NCI-H2196 treated with DMSO at 0.1 percent for 48 hours (cell line): ENCODE measurements around the gene GPR87.

Experiments used
- DNase-seq: peaks from one replicate; lab custom pipeline; 2025; ENCODE audit not compliant: unreplicated experiment; lab: John Stamatoyannopoulos, UW

Gene GPR87

DNA sequence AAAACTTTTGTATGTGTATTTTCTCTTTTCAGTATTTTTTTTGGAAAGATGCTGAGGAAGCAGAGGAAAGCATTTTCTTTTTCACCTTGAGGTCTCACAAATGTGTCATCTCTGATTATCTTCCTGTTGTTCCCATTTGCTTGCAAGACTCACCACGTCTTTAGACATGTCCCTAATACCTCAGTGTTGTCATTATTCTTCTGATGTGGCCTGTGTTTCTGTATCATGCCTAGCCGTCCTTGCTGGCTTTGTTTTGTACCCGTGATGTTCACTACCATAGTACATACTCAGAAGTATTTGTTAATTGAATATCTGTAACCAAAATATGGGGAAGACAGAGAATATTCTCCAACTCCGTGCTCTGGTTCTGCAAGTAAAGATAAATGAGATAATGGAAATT, 33.2 kb downstream of the GPR87 start:
- no peak for DNase-seq

DNA sequence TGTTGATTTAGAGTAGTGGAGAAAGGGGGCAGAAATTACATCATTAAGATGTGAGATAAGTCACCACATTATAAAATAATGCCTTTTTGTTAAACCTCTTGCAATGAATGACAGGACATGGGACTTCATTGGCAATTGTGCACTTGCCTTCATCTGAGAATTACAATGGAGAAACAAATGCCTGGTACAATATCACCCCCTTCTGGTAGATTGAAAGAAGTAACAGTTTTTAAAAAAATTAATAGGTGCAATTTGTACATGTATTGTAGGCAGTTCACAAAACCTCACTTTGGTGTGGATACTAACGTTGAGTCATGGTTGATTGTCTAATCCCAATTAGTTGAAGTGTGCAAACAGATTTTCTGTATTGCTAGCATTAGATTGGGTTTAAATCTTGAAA, 33.7 kb downstream of the GPR87 start:
- DNase-seq: peak; percentile 55

DNA sequence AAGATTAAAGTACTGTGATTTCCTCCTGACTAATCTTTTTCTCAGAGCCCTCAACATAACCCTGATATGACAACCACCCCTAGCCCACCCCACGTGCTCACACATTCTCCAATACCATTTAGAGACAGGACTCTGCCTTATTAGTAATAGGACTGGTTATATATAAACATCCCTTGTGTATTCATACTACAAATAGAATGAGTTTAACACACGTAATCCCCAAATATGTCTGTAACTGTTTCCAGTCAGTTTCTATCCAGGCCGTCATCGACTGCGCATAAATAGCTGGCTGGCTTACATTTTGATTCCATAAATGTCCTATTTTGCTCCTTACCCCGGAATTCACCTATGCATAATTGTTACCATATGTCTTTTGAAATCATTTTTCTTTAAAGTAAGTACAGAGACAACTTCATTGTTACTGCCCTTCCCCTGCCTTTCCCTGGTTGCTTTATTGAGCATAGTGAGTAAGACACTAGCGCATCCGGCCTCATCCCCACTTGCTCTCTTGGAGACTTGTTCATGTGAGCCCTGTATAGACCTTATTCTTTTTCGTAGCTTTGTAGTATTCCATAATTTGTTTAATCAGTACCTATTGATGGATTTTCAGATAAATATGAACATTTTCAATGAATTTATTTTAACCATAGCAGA, 34.8 kb downstream of the GPR87 start:
- no peak for DNase-seq

DNA sequence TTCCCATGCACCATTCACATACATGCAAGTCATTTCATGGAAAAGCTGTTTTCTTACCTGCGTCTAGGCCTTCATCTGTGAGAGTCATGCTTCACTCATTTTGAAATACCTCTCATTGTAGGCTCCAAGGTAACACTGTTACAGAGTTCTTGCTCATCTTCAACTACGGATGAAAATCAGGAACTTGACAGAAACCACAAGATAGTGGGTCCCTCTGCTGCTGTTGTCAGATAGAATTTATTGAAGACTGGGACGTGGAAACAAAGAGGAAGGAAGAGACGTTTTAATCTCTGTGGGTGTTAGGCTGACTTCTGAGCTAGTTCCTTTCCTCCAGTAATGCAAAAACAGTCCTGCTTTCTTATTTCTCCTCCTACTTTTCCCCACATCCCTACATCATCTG, 38.4 kb downstream of the GPR87 start, which contains the start of gene P2RY14:
Gene P2RY14, minus strand, starts transcription at position 313 of the 400 bp plus-strand sequence. CDS start 64,226 bp downstream, outside the sequence.
- DNase-seq: no peak

DNA sequence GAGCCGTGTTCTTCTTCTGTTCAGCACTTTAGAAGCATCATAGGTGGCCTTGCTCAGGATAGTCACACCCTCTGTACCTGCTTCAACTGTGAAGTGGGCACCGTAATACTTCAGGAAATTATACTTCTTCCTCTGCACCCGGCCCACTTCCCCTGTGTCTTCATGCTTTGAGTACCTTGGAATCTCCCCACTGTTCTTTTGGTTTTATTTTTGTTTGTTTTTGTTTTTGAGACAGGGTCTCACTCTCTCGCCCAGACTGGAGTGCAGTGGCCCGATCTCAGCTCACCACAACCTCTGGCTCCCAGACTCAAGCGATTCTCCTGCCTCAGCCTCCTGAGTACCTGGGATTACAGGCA, 40.0 kb downstream of the GPR87 start:
- no peak for DNase-seq

DNA sequence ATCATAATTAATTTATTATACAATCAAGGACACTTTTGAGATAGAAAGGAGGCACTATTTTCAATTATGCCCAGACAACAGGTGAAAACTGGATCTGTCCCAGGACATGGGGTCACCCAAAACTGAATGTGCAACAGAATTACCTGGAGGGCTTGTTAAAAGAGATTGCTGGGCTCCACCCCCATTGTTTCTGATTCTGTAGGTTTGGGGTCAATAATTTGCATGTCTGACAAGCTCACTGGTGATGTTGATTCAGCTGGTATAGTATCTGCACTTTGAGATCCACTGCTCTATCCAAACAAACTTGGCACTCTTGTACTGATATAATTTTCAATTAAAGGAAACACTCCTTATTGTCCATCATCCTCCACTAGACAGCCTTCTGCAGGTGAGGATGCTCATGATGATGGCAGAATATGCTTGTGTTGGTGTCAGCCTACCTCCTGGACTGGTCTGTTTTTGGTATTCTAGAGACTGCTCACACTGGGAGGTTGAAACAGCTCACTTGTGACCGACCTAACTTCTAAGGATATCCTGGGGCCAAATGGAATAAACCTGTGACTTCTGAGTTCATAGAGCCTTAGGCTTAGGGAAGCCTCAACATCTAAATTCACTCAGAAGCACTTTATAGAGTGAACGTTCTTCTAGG, 40.5 kb downstream of the GPR87 start:
- DNase-seq: no peak

DNA sequence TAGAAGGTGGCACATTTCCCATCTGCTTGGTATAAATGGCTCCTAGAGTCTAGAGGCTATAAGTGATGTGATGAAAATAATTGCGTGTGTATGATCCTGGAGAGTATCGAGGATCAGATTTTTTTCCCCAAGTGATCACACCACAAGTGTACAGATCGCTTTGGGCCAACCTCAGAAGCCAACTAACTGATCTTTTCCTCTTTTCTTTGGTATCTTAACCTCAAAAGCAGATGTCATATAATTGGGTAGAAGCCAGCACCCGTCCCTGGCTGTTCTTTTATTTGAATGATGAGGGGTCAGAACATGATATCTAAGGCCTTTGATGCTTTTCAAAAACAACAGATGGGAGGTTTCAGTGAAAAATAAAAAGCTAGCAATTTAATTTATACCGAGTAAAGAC, 41.5 kb downstream of the GPR87 start:
- DNase-seq: no peak

DNA sequence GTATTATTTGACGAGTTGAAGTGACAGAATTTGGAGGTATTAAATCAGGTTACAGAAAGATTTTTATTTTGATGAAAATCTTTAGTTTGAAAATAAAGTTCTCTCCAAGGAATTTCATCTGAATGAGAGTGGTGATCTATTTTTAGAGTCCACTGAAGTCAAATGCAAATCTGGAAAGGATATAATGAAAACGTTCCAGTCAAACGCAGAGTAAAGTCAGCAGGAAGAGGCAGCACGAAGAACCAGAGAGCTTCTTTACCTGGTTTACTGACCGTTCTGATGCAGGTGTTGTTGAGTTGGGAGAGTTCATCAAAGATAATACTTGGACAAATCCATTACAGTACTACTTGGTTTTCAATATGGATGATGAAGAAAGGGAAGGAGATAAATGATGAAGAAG, 47.0 kb downstream of the GPR87 start:
- DNase-seq: no peak

DNA sequence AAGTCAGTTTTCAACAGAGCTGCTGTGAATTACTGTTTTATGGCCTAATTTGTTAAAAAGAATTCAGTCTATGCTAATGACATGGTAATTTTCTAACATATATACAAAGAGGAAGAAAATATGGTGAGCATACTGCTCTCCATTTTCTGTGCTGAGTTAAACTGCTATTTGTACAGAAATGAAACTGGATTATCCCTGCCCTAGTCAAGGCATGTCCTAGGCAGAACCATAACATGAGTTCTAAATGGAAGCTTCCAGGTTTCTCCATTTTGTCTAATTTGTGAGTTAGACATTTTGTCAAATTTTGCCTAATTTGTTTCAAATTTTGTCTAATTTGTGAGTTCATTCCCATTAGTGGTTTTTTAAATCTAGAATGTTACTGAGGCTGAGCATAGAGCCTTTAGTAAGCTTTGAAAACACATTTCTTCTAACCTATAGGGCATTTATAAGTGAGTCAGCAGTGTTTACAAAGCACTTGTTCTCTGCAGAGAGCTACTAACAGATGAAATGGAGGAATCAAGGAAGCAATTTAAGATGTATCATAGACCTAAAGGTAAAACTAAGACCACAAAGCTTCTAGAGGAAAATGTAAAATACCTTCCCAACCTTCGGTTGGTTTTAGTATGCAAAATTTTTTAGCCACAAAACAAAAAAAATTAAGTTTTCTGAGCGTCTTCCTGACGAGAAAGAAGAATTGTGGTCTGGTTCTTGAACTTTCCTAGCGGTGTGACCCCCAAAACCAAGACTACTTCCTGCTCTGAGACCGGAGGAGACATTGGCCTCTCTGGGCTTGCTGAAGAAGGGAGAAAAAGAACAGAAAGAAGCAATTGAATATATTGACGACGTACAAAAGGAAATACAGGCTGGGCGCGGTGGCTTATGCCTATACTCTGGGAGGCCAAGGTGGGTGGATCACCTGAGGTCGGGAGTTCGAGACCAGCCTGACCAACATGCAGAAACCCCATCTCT, 48.1 kb downstream of the GPR87 start:
- DNase-seq: no peak

DNA sequence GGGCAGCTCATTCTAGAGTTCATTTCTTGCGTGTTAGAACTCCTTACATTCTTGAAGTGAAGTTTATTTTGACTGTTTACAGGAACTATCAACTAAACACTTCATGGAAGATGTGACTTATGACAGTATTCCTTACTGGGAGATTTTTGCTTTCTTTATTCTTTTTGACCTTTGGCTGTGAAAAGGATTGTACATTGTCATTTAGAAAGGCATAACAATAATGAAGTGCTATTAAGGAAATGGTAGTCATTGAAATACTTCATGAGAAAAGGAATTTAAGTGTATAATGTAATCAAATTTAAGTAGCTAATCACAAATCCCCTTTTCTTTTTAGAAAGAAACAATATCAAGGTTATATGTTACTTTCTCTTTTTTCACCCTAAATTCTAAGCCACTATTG, 49.6 kb downstream of the GPR87 start:
- DNase-seq: no peak

DNA sequence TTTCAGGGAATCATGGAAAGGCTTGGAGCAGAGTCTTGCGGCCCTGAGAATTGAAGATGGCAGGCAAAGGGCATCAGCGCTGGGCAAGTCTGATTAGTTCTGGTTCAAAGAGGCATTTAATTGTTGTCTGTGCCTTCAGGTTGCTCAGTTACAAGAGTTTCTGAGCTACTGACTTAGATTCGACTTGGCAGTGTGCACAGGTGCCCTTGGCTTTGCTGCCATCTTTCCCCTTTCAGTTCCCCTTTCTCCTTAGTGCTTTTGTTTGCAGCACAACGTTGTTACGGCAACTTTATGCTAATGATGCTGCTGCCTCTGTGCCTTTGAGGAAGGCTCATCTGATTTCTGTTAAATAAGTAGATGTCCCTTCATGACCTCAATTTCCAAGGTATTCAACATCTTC, 50.8 kb downstream of the GPR87 start:
- DNase-seq: no peak

DNA sequence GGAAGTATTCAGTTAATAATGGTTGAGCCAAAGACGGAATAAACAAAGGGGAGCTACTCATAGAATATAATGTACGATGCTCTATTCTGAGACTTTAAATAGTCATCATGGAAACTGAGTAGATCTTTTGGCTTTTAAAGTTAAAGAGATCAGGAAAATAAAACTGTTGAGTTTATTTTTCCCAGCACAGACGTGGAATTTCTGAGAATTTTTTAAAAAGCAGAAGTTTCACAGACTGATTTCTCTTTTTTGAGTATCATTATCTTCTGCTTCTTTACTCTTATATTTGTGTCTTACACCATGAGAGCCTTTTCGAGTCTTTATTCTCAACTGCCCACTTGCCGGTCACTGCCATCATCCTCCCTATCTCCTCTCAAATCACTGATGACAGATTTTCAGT, 51.5 kb downstream of the GPR87 start:
- DNase-seq: no peak

DNA sequence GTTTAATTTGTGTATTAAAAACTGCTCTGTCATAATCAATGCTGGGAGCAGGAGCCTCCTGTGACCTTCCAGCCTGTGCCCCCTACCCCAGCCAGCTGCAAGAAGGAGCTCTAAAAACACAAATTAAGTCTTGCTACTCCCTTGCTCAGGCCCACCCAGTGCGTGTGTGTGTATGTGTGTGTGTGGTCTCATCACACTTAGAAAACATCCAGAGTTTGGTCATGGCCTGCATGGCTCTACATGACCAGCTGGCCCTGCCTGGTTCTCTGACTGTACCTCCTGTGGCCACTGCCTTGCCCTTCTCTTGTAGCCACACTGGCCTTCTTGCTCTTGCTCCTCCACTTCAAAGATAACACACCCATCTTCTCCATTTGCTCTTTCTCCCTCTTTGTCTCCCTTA, 52.0 kb downstream of the GPR87 start:
- no peak for DNase-seq

DNA sequence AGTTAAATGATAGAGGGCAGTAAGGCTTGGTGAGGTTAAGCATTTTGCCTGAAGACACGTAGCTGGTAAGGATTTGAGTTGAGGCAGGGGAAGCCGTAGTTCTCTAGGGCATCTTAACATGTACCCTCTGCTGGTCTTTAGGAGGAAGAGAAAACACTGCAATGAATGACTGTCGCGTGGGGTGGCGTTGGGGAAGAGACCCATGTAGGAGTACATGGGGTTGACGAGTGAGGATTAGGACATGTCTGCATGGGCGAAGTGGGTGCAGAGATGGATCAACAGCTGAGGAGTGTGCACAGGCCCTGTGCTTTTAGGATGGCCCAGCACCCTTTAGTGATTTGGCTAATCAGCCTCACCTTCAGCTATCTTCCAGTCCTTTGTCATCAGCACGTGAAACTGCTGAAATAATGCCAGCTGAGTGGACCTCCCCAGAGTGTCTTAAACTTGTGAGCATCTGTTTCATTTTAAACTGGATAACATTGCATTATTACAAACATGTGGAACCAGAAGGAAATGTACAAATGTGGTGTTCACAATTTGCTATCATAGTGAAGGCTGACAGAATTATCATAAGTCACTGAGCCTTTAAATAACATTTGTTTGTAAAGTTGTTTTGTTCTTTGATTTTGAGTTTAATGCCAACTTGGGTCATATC, 53.6 kb downstream of the GPR87 start:
- no peak for DNase-seq

DNA sequence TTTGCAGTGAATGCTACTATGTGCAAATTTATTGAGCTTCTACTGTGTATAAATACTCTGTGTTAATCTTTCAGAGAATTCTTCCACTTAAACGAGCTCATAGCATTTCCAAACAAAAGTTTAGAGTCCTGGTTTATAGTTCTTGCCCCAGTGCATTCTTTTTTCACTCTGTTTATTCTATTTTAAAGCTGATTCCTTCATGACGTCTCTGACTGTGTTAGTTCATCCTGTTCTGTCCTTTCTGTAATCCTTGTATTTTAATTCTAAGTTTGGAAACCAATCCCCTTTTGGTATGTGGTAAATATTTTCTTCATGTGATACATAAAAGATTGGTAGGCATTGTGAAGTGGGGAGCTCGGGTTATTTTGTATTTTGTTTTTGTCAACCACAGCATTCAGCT, 57.0 kb downstream of the GPR87 start:
- DNase-seq: no peak

DNA sequence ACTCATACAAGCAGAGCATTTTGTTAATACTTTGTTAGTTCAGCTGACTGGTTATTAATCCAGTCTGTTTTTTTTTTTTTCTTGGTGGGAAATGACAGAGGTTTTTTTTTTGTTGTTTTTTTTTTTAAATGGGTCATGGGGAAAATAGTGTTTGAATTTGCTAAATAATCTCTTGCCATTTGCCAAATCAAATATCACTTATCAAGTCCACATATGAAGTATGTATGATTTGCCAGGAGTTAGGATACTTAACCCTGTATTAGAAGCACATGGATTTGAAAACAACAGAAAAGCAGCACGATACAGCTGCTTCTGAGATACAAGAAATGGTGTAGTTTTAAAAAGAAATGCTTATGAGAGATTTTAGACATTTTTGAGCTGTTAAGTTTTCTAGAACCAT, 59.9 kb downstream of the GPR87 start:
- no peak for DNase-seq

DNA sequence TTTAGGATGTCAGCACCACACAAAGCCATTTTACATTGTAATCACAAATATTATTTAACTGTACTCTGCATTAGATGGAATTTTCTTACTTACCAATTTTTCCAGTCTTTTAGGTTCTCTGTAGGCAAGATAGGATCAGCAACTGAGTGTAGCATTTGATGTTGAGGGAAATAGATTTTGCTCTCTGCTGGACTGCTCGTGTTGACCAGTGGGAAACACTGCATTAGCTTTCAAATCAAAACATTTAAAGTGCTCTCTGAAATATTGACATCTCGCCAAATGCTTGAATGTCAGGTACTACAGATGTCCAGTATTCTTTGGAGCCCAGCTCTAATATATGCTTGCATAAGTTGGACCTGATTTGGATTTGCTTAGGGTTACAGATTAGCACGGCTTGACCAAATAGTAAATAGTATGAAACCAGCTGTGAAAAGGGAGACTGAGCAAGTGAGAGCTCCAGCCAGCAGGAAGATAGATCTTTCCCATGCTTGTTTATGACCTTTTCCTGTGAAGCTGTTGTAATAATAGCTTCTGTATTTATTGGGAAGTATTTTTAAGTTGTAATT, 67.8 kb downstream of the GPR87 start:
- DNase-seq: no peak
